HEK293 (cell line): Measurements from ENCODE around the gene GRM3.

Experiments
- CTCF ChIA-PET: fragments of 350-600 bp; formaldehyde crosslinking; extraction: SDS; loops from one replicate; lab custom pipeline; 2021; ENCODE audit warnings: antibody characterized with exemption; lab: Yijun Ruan, JAX
- POLR2A ChIA-PET: fragments of 300-600 bp; formaldehyde crosslinking; extraction: SDS; loops from one replicate; lab custom pipeline; 2020; ENCODE audit warnings: antibody characterized with exemption, inconsistent platforms; lab: Yijun Ruan, JAX
- H3K27ac ChIP-seq: fragments of 200-500 bp; sonication (Bioruptor generic); 2 replicates; pipeline ENCODE4 v1.5.1; 2014; ENCODE audit warnings: low read depth, low read length, control low read depth, inconsistent platforms; ENCODE audit errors: extremely low read depth
- H3K36me3 ChIP-seq, 2 experiments: fragments of 200-500 bp in 1 of 2; sonication (Bioruptor generic) in 1 of 2; 1 replicate in 1 of 2; 2 replicates in 1 of 2; pipeline ENCODE4 v1.5.1; 2014 to 2017; ENCODE audit warnings: inconsistent platforms in 2 of 2, low read length in 2 of 2; ENCODE audit not compliant: control insufficient read depth in 2 of 2, insufficient read depth in 1 of 2
- H3K4me1 ChIP-seq: fragments of 200-500 bp; sonication (Bioruptor generic); 2 replicates; pipeline ENCODE4 v1.5.1; 2014; ENCODE audit warnings: mild to moderate bottlenecking, low read length, inconsistent platforms; ENCODE audit not compliant: control insufficient read depth, insufficient read depth
- H3K4me3 ChIP-seq: 2 replicates; pipeline ENCODE4 v1.5.1; 2011; ENCODE audit warnings: low read depth, mild to moderate bottlenecking, control low read depth, low read length, moderate library complexity
- H3K9me3 ChIP-seq: fragments of 200-500 bp; sonication (Bioruptor generic); 2 replicates; pipeline ENCODE4 v1.5.1; 2014; ENCODE audit warnings: low read depth, low read length, inconsistent platforms; ENCODE audit not compliant: control insufficient read depth, insufficient read depth
- CTCF ChIP-seq: fragments of 450-650 bp; formaldehyde crosslinking; IDR thresholded peaks from 2 replicates; pipeline ENCODE4 v1.5.1; 2016; ENCODE audit warnings: missing biosample characterization, missing genetic modification characterization
- GFI1B ChIP-seq: fragments of 450-650 bp; formaldehyde crosslinking; IDR thresholded peaks from 2 replicates; pipeline ENCODE4 v1.5.1; 2016; ENCODE audit warnings: missing biosample characterization, missing genetic modification characterization
- MEIS1 ChIP-seq: sonication (generic); formaldehyde crosslinking; IDR thresholded peaks from 2 replicates; pipeline ENCODE4 v1.8.1; 2022; ENCODE audit warnings: missing genetic modification reagents, mild to moderate bottlenecking, borderline replicate concordance
- OVOL3 ChIP-seq: fragments of 450-650 bp; formaldehyde crosslinking; IDR thresholded peaks from 2 replicates; pipeline ENCODE4 v1.5.1; 2016; ENCODE audit warnings: missing biosample characterization, missing genetic modification characterization
- PATZ1 ChIP-seq: fragments of 450-650 bp; formaldehyde crosslinking; IDR thresholded peaks from 2 replicates; pipeline ENCODE4 v1.5.1; 2016; ENCODE audit warnings: missing biosample characterization, missing genetic modification characterization
- SCRT2 ChIP-seq: fragments of 450-650 bp; formaldehyde crosslinking; IDR thresholded peaks from 2 replicates; pipeline ENCODE4 v1.5.1; 2016; ENCODE audit warnings: missing biosample characterization, missing genetic modification characterization
- SP2 ChIP-seq: fragments of 450-650 bp; formaldehyde crosslinking; IDR thresholded peaks from 2 replicates; pipeline ENCODE4 v1.5.1; 2016; ENCODE audit warnings: missing biosample characterization, missing genetic modification characterization
- ZBTB1 ChIP-seq: fragments of 450-650 bp; formaldehyde crosslinking; IDR thresholded peaks from 2 replicates; pipeline ENCODE4 v1.5.1; 2016; ENCODE audit warnings: missing biosample characterization, missing genetic modification characterization
- ZNF19 ChIP-seq: fragments of 450-650 bp; formaldehyde crosslinking; IDR thresholded peaks from 2 replicates; pipeline ENCODE4; 2016; ENCODE audit warnings: missing biosample characterization, missing genetic modification characterization, low read depth
- ZNF24 ChIP-seq: fragments of 450-650 bp; formaldehyde crosslinking; IDR thresholded peaks from 2 replicates; pipeline ENCODE4 v1.5.1; 2016; ENCODE audit warnings: missing biosample characterization, missing genetic modification characterization
- ZNF274 ChIP-seq, 2 experiments: fragments of 200-500 bp in 1 of 2; fragments of 450-650 bp in 1 of 2; sonication (Bioruptor generic) in 1 of 2; formaldehyde crosslinking in 1 of 2; IDR thresholded peaks; 2 replicates each; pipeline versions ENCODE4 v1.5.1 to v1.6.1; 2014 to 2016; ENCODE audit warnings: borderline replicate concordance in 1 of 2, inconsistent platforms in 1 of 2, low read length in 1 of 2, missing biosample characterization in 1 of 2, missing genetic modification characterization in 1 of 2
- ZNF626 ChIP-seq: fragments of 450-650 bp; sonication (Bioruptor Pico); formaldehyde crosslinking; IDR thresholded peaks from 2 replicates; pipeline ENCODE4 v1.5.1; 2018; ENCODE audit warnings: missing biosample characterization, missing genetic modification characterization, inconsistent platforms
- ZNF629 ChIP-seq: fragments of 450-650 bp; formaldehyde crosslinking; IDR thresholded peaks from 2 replicates; pipeline ENCODE4 v1.5.1; 2017; ENCODE audit warnings: missing biosample characterization, missing genetic modification characterization
- ZNF654 ChIP-seq: fragments of 450-650 bp; formaldehyde crosslinking; IDR thresholded peaks from 2 replicates; pipeline ENCODE4 v1.5.1; 2016; ENCODE audit warnings: low read depth, missing biosample characterization, missing genetic modification characterization
- ZNF76 ChIP-seq: fragments of 450-650 bp; formaldehyde crosslinking; IDR thresholded peaks from 2 replicates; pipeline ENCODE4; 2016; ENCODE audit warnings: low read depth, missing biosample characterization, missing genetic modification characterization, borderline replicate concordance
- ZNF777 ChIP-seq: fragments of 450-650 bp; formaldehyde crosslinking; IDR thresholded peaks from 2 replicates; pipeline ENCODE4 v1.5.1; 2017; ENCODE audit warnings: missing biosample characterization, missing genetic modification characterization, borderline replicate concordance
- ZNF843 ChIP-seq: fragments of 450-650 bp; formaldehyde crosslinking; IDR thresholded peaks from 2 replicates; pipeline ENCODE4 v1.5.1; 2016; ENCODE audit warnings: missing biosample characterization, missing genetic modification characterization
- ZSCAN16 ChIP-seq: fragments of 450-650 bp; formaldehyde crosslinking; IDR thresholded peaks from 2 replicates; pipeline ENCODE4 v1.5.1; 2016; ENCODE audit warnings: missing biosample characterization, missing genetic modification characterization
- ZSCAN23 ChIP-seq: fragments of 450-650 bp; formaldehyde crosslinking; IDR thresholded peaks from 2 replicates; pipeline ENCODE4 v1.5.1; 2016; ENCODE audit warnings: missing biosample characterization, missing genetic modification characterization
- TF ChIP-seq, protein P1 (sequence below): fragments of 450-650 bp; formaldehyde crosslinking; IDR thresholded peaks from 2 replicates; pipeline ENCODE4 v1.5.1; 2017; ENCODE audit warnings: missing biosample characterization, missing genetic modification characterization
- TF ChIP-seq, protein P2 (sequence below): IDR thresholded peaks from 2 replicates; pipeline ENCODE4 v1.6.1; 2011; ENCODE audit warnings: mild to moderate bottlenecking, low read depth, low read length, borderline replicate concordance

The GRM3 gene

GRCh38 chr7:86665669-86666068, 22.0 kb downstream of the GRM3 start:
- Histone ChIP-seq H3K36me3 (no peaks in the 10 kb centered on the region), H3K4me3 (no peak overlapping the region), H3K4me1 (no peaks in the 10 kb centered on the region), H3K27ac (no peak overlapping the region), H3K9me3 (no peaks in the 10 kb centered on the region)
- no peak for TF ChIP-seq ZNF24 (tag by site-specific recombination)
- TF ChIP-seq ZNF626 = no peak
- no peak for TF ChIP-seq OVOL3
- no peak for TF ChIP-seq SP2 (tag by site-specific recombination)
- no peak for TF ChIP-seq ZNF777 (tag by site-specific recombination)
- TF ChIP-seq ZSCAN16 (tag by site-specific recombination) = no peak
- TF ChIP-seq, protein P1, sequence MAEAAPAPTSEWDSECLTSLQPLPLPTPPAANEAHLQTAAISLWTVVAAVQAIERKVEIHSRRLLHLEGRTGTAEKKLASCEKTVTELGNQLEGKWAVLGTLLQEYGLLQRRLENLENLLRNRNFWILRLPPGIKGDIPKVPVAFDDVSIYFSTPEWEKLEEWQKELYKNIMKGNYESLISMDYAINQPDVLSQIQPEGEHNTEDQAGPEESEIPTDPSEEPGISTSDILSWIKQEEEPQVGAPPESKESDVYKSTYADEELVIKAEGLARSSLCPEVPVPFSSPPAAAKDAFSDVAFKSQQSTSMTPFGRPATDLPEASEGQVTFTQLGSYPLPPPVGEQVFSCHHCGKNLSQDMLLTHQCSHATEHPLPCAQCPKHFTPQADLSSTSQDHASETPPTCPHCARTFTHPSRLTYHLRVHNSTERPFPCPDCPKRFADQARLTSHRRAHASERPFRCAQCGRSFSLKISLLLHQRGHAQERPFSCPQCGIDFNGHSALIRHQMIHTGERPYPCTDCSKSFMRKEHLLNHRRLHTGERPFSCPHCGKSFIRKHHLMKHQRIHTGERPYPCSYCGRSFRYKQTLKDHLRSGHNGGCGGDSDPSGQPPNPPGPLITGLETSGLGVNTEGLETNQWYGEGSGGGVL (tag by site-specific recombination) = no peak
- TF ChIP-seq ZBTB1 = no peak
- no peak for TF ChIP-seq ZNF76 (tag by site-specific recombination)
- TF ChIP-seq ZNF274 (IDR thresholded peaks at IDR 0.05; ENCODE audit: low read length) = no peak
- no peak for TF ChIP-seq ZNF274 (tag by site-specific recombination; IDR thresholded peaks at IDR 0.05; ENCODE audit: borderline replicate concordance)
- no peak for TF ChIP-seq ZNF19 (tag by site-specific recombination)
- TF ChIP-seq GFI1B = no peak
- no peak for TF ChIP-seq MEIS1
- no peak for TF ChIP-seq ZNF629 (tag by site-specific recombination)
- no peak for TF ChIP-seq SCRT2
- TF ChIP-seq, protein P2, sequence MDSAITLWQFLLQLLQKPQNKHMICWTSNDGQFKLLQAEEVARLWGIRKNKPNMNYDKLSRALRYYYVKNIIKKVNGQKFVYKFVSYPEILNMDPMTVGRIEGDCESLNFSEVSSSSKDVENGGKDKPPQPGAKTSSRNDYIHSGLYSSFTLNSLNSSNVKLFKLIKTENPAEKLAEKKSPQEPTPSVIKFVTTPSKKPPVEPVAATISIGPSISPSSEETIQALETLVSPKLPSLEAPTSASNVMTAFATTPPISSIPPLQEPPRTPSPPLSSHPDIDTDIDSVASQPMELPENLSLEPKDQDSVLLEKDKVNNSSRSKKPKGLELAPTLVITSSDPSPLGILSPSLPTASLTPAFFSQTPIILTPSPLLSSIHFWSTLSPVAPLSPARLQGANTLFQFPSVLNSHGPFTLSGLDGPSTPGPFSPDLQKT = no peak
- TF ChIP-seq ZNF843 (tag by site-specific recombination) = no peak
- TF ChIP-seq ZSCAN23 (tag by site-specific recombination) = no peak
- POLR2A ChIA-PET = no interaction called here
- CTCF ChIA-PET = interaction anchor here (5.7 kb wide), 1 partner anchor 149 kb away, joined by 86 read pairs; no protein-coding TSS in a partner anchor

DNA sequence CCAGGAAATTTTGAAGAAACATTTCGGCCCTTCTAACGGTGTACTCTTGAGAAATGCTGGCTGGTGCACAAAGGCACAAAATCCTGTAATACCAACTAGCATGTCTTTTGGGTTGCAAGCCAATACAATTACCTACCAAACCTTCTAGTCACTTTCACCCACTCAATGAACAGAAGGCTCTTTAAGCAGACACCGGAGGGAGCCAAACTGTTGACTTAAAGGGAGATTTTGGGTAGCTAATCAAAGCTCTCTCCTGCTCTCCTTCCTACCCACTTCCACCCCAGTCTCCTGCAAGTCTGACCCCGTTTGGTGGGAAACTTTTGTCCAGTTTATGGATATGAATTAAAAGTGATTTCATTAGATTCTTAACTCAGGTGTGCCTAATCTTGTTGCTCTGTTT, 24.0 kb downstream of the GRM3 start:
- CTCF ChIA-PET = interaction anchor here (0.7 to 5.7 kb wide), 5 partner anchors 17 to 248 kb away, joined by 3 to 86 read pairs (median 4); partner anchors contain the start of gene GRM3
- POLR2A ChIA-PET = no interaction called here

More for the DNA sequence above, 24.0 kb downstream of the GRM3 start:
- peak; percentile 51 for TF ChIP-seq ZNF654 (tag by site-specific recombination)
- TF ChIP-seq PATZ1 = no peak
- peak; percentile 18; the same call in 1 of the 2 replicates for TF ChIP-seq CTCF (tag by site-specific recombination)
- TF ChIP-seq, all 188 proteins: peak for 2
- Histone ChIP-seq H3K9me3 (no peaks in the 10 kb centered on the region), H3K4me3 (no peak overlapping the region), H3K27ac (no peak overlapping the region), H3K4me1 (no peaks in the 10 kb centered on the region), H3K36me3 (no peaks in the 10 kb centered on the region)
